HepG2 (cell line): ENCODE results near the gene SLC25A46. TPM values are rescaled to one million over a fixed set of nuclear protein-coding genes. Genes with fewer than 3 reads are reported as not detected.

Experiments
- ATAC-seq: fragments of 200-7000 bp; cut with Tn5 transposase; 3 replicates; pipeline ENCODE4 v1.9.1; 2020; ENCODE audit warnings: mild to moderate bottlenecking, moderate library complexity
- BruUV-seq: library from RNA; stranded (reverse); fragments of 400-500 nt; replicated peaks from 2 replicates; lab custom pipeline; 2021; lab: Mats Ljungman, UMichigan
- CTCF ChIA-PET: fragments of 300-600 bp; formaldehyde crosslinking; extraction: SDS; loops from one replicate; lab custom pipeline; 2021; ENCODE audit warnings: low total read pairs, inconsistent platforms, low intra/inter-chr PET ratio; lab: Yijun Ruan, JAX
- POLR2A ChIA-PET: fragments of 350-600 bp; sonication (Branson Sonifier 250); formaldehyde crosslinking; loops from one replicate; lab custom pipeline; 2020; ENCODE audit warnings: antibody characterized with exemption, inconsistent platforms; lab: Yijun Ruan, JAX
- DNase-seq: peaks from one replicate; pipeline ENCODE4 v3.0.0-alpha.2; 2015; ENCODE audit warnings: low spot score
- FAIRE-seq: peaks from 3 replicates; lab custom pipeline; 2011; peaks lifted over from hg19 to GRCh38; lab: Jason Lieb, UNC
- H2AFZ ChIP-seq: one replicate; pipeline ENCODE4 v1.6.1; 2011; ENCODE audit warnings: low read length, inconsistent platforms
- H3K27ac ChIP-seq: fragments of 300-600 bp; 3 replicates; pipeline ENCODE4 v1.8.0; 2011; ENCODE audit warnings: mixed run types, mild to moderate bottlenecking, mixed read lengths, low read length, inconsistent platforms; ENCODE audit not compliant: insufficient read depth; ENCODE audit errors: extremely low read length
- H3K27me3 ChIP-seq, 2 experiments: fragments of 200-600 bp in 1 of 2; 2 replicates in 1 of 2; 3 replicates in 1 of 2; pipeline versions ENCODE4 v1.6.0 to v1.8.0; 2011; ENCODE audit warnings: low read length in 2 of 2, mild to moderate bottlenecking in 2 of 2, moderate library complexity in 2 of 2, inconsistent platforms in 1 of 2; ENCODE audit not compliant: insufficient read depth in 2 of 2, control insufficient read depth in 1 of 2
- H3K36me3 ChIP-seq, 2 experiments: fragments of 200-600 bp in 1 of 2; replicated peaks in 1 of 2; 2 replicates in 1 of 2; 3 replicates in 1 of 2; pipeline versions ENCODE4 v1.5.1 to v1.8.0; 2011; ENCODE audit warnings: low read length in 2 of 2, inconsistent platforms in 1 of 2; ENCODE audit not compliant: insufficient read depth in 2 of 2, control insufficient read depth in 1 of 2
- H3K4me1 ChIP-seq: 2 replicates; pipeline ENCODE4 v1.5.1; 2012; ENCODE audit warnings: low read length, inconsistent platforms; ENCODE audit not compliant: insufficient read depth
- H3K4me2 ChIP-seq: 2 replicates; pipeline ENCODE4 v1.6.0; 2011; ENCODE audit warnings: low read depth, low read length, inconsistent platforms
- H3K4me3 ChIP-seq, 3 experiments: fragments of 200-600 bp in 1 of 3; sonication (generic), shearing (Covaris generic) in 1 of 3; replicated peaks in 1 of 3; 2 replicates each; pipeline ENCODE4 v1.5.1; 2011 to 2016; ENCODE audit warnings: low read length in 3 of 3, inconsistent platforms in 2 of 3, low read depth in 2 of 3, mild to moderate bottlenecking in 2 of 3, control low read depth in 1 of 3, mixed read lengths in 1 of 3; ENCODE audit not compliant: insufficient read depth in 1 of 3
- H3K79me2 ChIP-seq: one replicate; pipeline ENCODE4 v1.6.1; 2011; ENCODE audit warnings: low read length, inconsistent platforms; ENCODE audit not compliant: insufficient read depth
- H3K9ac ChIP-seq: 2 replicates; pipeline ENCODE4 v1.6.0; 2011; ENCODE audit warnings: mild to moderate bottlenecking, low read depth, low read length, inconsistent platforms; ENCODE audit not compliant: insufficient read depth
- H3K9me3 ChIP-seq: 2 replicates; pipeline ENCODE4 v1.5.1; 2012; ENCODE audit warnings: mild to moderate bottlenecking, low read length
- H4K20me1 ChIP-seq: 2 replicates; pipeline ENCODE4 v1.6.0; 2011; ENCODE audit warnings: inconsistent platforms, mild to moderate bottlenecking, low read length, moderate library complexity; ENCODE audit not compliant: insufficient read depth
- HDAC1 ChIP-seq: sonication (generic); formaldehyde crosslinking; IDR thresholded peaks from 2 replicates; pipeline ENCODE4 v1.5.1; 2020; ENCODE audit warnings: mild to moderate bottlenecking, missing genetic modification reagents
- KLF15 ChIP-seq: sonication (generic); formaldehyde crosslinking; IDR thresholded peaks from 2 replicates; pipeline ENCODE4 v1.8.1; 2023; ENCODE audit warnings: borderline replicate concordance, mild to moderate bottlenecking, inconsistent platforms, missing genetic modification reagents, mixed read lengths
- MEIS2 ChIP-seq: sonication (generic); formaldehyde crosslinking; IDR thresholded peaks from 2 replicates; pipeline ENCODE4 v1.9.0; 2021; ENCODE audit warnings: mild to moderate bottlenecking, missing genetic modification reagents
- NFKBIZ ChIP-seq: IDR thresholded peaks from 2 replicates; pipeline ENCODE4 v1.6.1; 2018; ENCODE audit warnings: missing genetic modification reagents, missing compliant biosample characterization
- NPAS2 ChIP-seq: sonication (generic); formaldehyde crosslinking; IDR thresholded peaks from 2 replicates; pipeline ENCODE4 v1.8.0; 2022; ENCODE audit warnings: mild to moderate bottlenecking, missing genetic modification reagents, borderline replicate concordance
- PLSCR1 ChIP-seq: sonication (generic); formaldehyde crosslinking; IDR thresholded peaks from 2 replicates; pipeline ENCODE4 v1.5.0; 2020; ENCODE audit warnings: missing genetic modification reagents, mild to moderate bottlenecking, borderline replicate concordance
- ZNF782 ChIP-seq: sonication (generic); formaldehyde crosslinking; IDR thresholded peaks from 2 replicates; pipeline ENCODE4 v1.4.0; 2020; ENCODE audit warnings: missing genetic modification reagents, mild to moderate bottlenecking, borderline replicate concordance
- ZSCAN29 ChIP-seq: sonication (generic); formaldehyde crosslinking; conservative IDR thresholded peaks from 2 replicates; pipeline ENCODE4 v1.4.0; 2020; ENCODE audit warnings: mild to moderate bottlenecking, missing genetic modification reagents
- in situ Hi-C: cut with HindIII; loops from 2 replicates; pipeline ENCODE4 v1.10.0; 2017; ENCODE audit warnings: low pct_unique_long_range_greater_than_20kb; ENCODE audit not compliant: extremely low pct_ligation_motif_present
- intact Hi-C: fragments of 100-400 bp; cut with micrococcal nuclease; formaldehyde crosslinking; loops from one replicate; pipeline ENCODE4 v1.10.0; 2022; ENCODE audit not compliant: unreplicated experiment
- polyA plus RNA-seq, 8 experiments: library from polyadenylated mRNA; depleted of rRNA in 3 of 8; stranded (reverse) in 7 of 8; unstranded in 1 of 8; fragments of >200 nt; fragmentation: Illumina TruSeq in 4 of 8; extraction: Trizol in 4 of 8; gene quantifications; 2 replicates each; pipeline versions ENCODE4 v1.2.1 to v1.2.3, GENCODE V29; 2011 to 2016; ENCODE audit warnings: low read depth in 4 of 8, missing spikeins in 1 of 8, mixed read lengths in 1 of 8; ENCODE audit not compliant: insufficient read depth in 1 of 8
- total RNA-seq, 5 experiments: library from RNA; depleted of rRNA; stranded (reverse); fragments of >200 nt; fragmentation: Illumina TruSeq; extraction: Trizol; gene quantifications; 2 replicates each; pipeline ENCODE4 v1.2.3, GENCODE V29; 2016; ENCODE audit warnings: low read depth in 1 of 5

Gene SLC25A46
- total and polyA plus RNA-seq, 2 of the 13 experiments (the other 11 are each of a cell fraction or from before 2014, with no cell fraction given): 14.2 to 34.6 TPM

DNA sequence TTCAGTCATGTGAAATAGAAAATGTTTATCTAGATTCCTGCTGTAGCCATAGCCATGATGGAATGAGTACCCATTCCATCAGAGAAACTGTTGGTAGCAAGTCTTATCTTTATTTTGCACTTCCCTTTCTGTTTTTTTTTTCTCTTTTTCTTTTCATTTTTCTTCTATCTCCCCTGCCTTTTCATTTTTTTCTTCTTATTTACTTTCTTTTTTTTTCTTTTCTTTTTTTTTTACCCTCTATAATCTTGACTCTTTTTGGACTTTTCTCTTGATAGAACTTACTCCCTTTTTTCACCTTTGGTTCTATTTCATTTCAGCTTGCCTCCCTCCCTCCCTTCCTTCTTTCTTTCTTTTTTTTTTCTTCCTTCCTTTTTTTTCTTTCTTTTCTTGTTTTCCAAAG is 15.4 kb downstream of the SLC25A46 start:
- no peaks in the 10 kb centered on the region for H3K79me2 ChIP-seq
- no peaks in the 10 kb centered on the region for H3K27me3 ChIP-seq
- in situ Hi-C loops: loop anchor here (10.0 kb wide), 1 partner anchor 311 kb away; no protein-coding TSS in a partner anchor
- peaks cover 0 to 8% of the 10 kb centered on the region in 2 experiments; a peak in 2 of 5 replicates for H3K36me3 ChIP-seq
- H3K27ac ChIP-seq: no peak overlapping the region
- no TSS peak for BruUV-seq
- no peak overlapping the region for H3K4me2 ChIP-seq
- no peaks in the 10 kb centered on the region for H3K4me1 ChIP-seq
- TF ChIP-seq PLSCR1 (CRISPR knock-in tag) (no peak), KLF15 (CRISPR knock-in tag) (no peak), HDAC1 (no peak), MEIS2 (CRISPR knock-in tag) (no peak), NFKBIZ (CRISPR knock-in tag) (no peak), ZSCAN29 (no peak), NPAS2 (CRISPR knock-in tag) (no peak), ZNF782 (CRISPR knock-in tag) (no peak)
- TF ChIP-seq, all 625 proteins: peak for 0
- FAIRE-seq (no peak), ATAC-seq (no peak), DNase-seq (no peak)
- Histone ChIP-seq H4K20me1 (no peaks in the 10 kb centered on the region), H3K9ac (no peak overlapping the region), H2AFZ (no peak overlapping the region), H3K9me3 (no peaks in the 10 kb centered on the region), H3K4me3 (no peak overlapping the region)
- intact Hi-C loops: loop anchor here (10.0 kb wide), 2 partner anchors 341 to 1411 kb away; partner anchors contain the start of gene WDR36
- CTCF ChIA-PET: no interaction called here
- POLR2A ChIA-PET: no interaction called here
